Mucosa of descending colon (tissue), 3 donors: ENCODE measurements around the gene CSTF1. TPM values are rescaled to one million over a fixed set of nuclear protein-coding genes. Genes with fewer than 3 reads are reported as not detected.

ENCODE experiments used
- ATAC-seq: fragments of 200-7000 bp; cut with Tn5 transposase; one replicate; pipeline ENCODE4 v1.9.1; 2020; ENCODE audit warnings: mild to moderate bottlenecking, moderate library complexity
- DNase-seq, 3 donors: peaks; one replicate each; pipeline ENCODE4 v3.0.0-alpha.2; 2020
- H3K36me3 ChIP-seq: fragments of 200-600 bp; one replicate; pipeline ENCODE4 v1.8.0; 2021; ENCODE audit warnings: low read depth, mild to moderate bottlenecking
- H3K4me1 ChIP-seq: fragments of 200-600 bp; one replicate; pipeline ENCODE4 v1.8.0; 2021; ENCODE audit warnings: low read depth, mild to moderate bottlenecking
- H3K4me3 ChIP-seq: fragments of 200-600 bp; one replicate; pipeline ENCODE4 v1.8.0; 2021; ENCODE audit warnings: mild to moderate bottlenecking
- H3K9me3 ChIP-seq: fragments of 200-600 bp; one replicate; pipeline ENCODE4 v1.8.0; 2021; ENCODE audit warnings: mild to moderate bottlenecking
- CTCF ChIP-seq: fragments of 200-600 bp; IDR thresholded peaks from one replicate; pipeline ENCODE4 v1.8.0; 2022; ENCODE audit warnings: antibody characterized with exemption, mild to moderate bottlenecking
- intact Hi-C, 2 donors: fragments of 100-400 bp; cut with DNase I in 1 of 2; cut with micrococcal nuclease in 1 of 2; formaldehyde crosslinking; loops; one replicate each; pipeline versions ENCODE4 v1.11.0 to v1.11.1; 2022; cut with DNase I, micrococcal nuclease
- total RNA-seq, 3 donors: library from RNA; stranded (reverse); fragmentation: NEBNext Ultra II Directional in 2 of 3; extraction: Animal tissue kit (Norgen Biotek cat#: 25700) in 2 of 3; gene quantifications; one replicate each; pipeline versions ENCODE4 v1.2.1 to v1.2.4, GENCODE V29; 2021 to 2023
- donor health status: DM: no; HTN: no; CAD: no; lungs with moderate emphysema.
- donor health status: DM: no; HTN: no; CAD: no.
- donor health status: DM: no; HTN: yes; CAD: no.

CSTF1 gene
- total RNA-seq, 3 donors from 2014 or later, result 23.0 to 27.3 (median 25.2) TPM

- Histone ChIP-seq H3K36me3 (no peaks in the 10 kb centered on the region), H3K4me3 (no peak overlapping the region), H3K9me3 (no peaks in the 10 kb centered on the region), H3K4me1 (no peaks in the 10 kb centered on the region)
- no peak for TF ChIP-seq CTCF
- ATAC-seq (no peak), DNase-seq (no peak)
- intact Hi-C loops, result no loop called here
Measured at GRCh38 chr20:56422824-56423189, 30.4 kb downstream of the CSTF1 start.

GRCh38 chr20:56423211-56423610 is 30.8 kb downstream of the CSTF1 start:
- DNase-seq (no peak), ATAC-seq (no peak)
- Histone ChIP-seq H3K4me1 (no peaks in the 10 kb centered on the region), H3K9me3 (no peaks in the 10 kb centered on the region), H3K4me3 (no peak overlapping the region), H3K36me3 (no peaks in the 10 kb centered on the region)
- intact Hi-C loops, result no loop called here
- TF ChIP-seq CTCF, result no peak

GRCh38 chr20:56423886-56424285 is 31.4 kb downstream of the CSTF1 start:
- intact Hi-C loops, result no loop called here
- H3K36me3 ChIP-seq, result no peaks in the 10 kb centered on the region
- no peak overlapping the region for H3K4me3 ChIP-seq
- no peak for ATAC-seq
- DNase-seq, result no peak
- no peaks in the 10 kb centered on the region for H3K9me3 ChIP-seq
- no peaks in the 10 kb centered on the region for H3K4me1 ChIP-seq
- no peak for TF ChIP-seq CTCF

- no peaks in the 10 kb centered on the region for H3K9me3 ChIP-seq
- intact Hi-C loops, result no loop called here
- H3K36me3 ChIP-seq, result no peaks in the 10 kb centered on the region
- H3K4me3 ChIP-seq, result no peak overlapping the region
- ATAC-seq (no peak), DNase-seq (no peak)
- TF ChIP-seq CTCF, result no peak
- no peaks in the 10 kb centered on the region for H3K4me1 ChIP-seq
Measured at GRCh38 chr20:56424931-56425330, 32.5 kb downstream of the CSTF1 start.

GRCh38 chr20:56426026-56426425 is 33.6 kb downstream of the CSTF1 start:
- H3K36me3 ChIP-seq, result no peaks in the 10 kb centered on the region
- ATAC-seq (no peak), DNase-seq (no peak)
- no peak for TF ChIP-seq CTCF
- no peaks in the 10 kb centered on the region for H3K9me3 ChIP-seq
- H3K4me1 ChIP-seq, result no peaks in the 10 kb centered on the region
- intact Hi-C loops, result no loop called here
- H3K4me3 ChIP-seq, result no peak overlapping the region

GRCh38 chr20:56426926-56427325 is 34.5 kb downstream of the CSTF1 start:
- H3K4me1 ChIP-seq, result no peaks in the 10 kb centered on the region
- intact Hi-C loops, result no loop called here
- no peaks in the 10 kb centered on the region for H3K9me3 ChIP-seq
- no peak for TF ChIP-seq CTCF
- H3K4me3 ChIP-seq, result no peak overlapping the region
- ATAC-seq (no peak), DNase-seq (no peak)
- no peaks in the 10 kb centered on the region for H3K36me3 ChIP-seq
